ENCODE measurements around the gene ZNF385B.

GRCh38 chr2:179595284-179595683 is 266.1 kb downstream of the ZNF385B start:
- TF ChIP-seq CTCF (IDR thresholded peaks at IDR 0.05; ENCODE audit: insufficient read depth, low read length) (no peak), REST (IDR thresholded peaks at IDR 0.05; ENCODE audit: insufficient replicate concordance, low read depth) (no peak), SPI1 (IDR thresholded peaks at IDR 0.05; ENCODE audit: borderline replicate concordance, low read depth) (no peak), GABPA (IDR thresholded peaks at IDR 0.05; ENCODE audit: low read depth) (no peak)
